Endothelial cell of umbilical vein (primary cell): ENCODE results near the gene NEBL. TPM values are rescaled to one million over a fixed set of nuclear protein-coding genes. Genes with fewer than 3 reads are reported as not detected.

Experiments
- BruUV-seq: library from RNA; stranded (reverse); fragments of 400-500 nt; replicated peaks from 2 replicates; lab custom pipeline; 2021; lab: Mats Ljungman, UMichigan
- CTCF ChIA-PET: fragments of 300-600, 350-600 bp; sonication (Branson Sonifier 250); formaldehyde crosslinking; loops from one replicate; lab custom pipeline; 2021; ENCODE audit warnings: antibody characterized with exemption, inconsistent platforms; lab: Charles Lee
- POLR2A ChIA-PET: fragments of 300-600, 350-600 bp; sonication (Branson Sonifier 250); formaldehyde crosslinking; loops from one replicate; lab custom pipeline; 2021; ENCODE audit warnings: antibody characterized with exemption, inconsistent platforms; lab: Charles Lee
- DNase-seq: peaks from one replicate; pipeline ENCODE4 v3.0.0-alpha.2; 2011; ENCODE audit warnings: low read depth, low spot score
- FAIRE-seq: peaks from 2 replicates; lab custom pipeline; 2011; peaks lifted over from hg19 to GRCh38; lab: Jason Lieb, UNC
- H2AFZ ChIP-seq: 2 replicates; pipeline ENCODE4 v1.6.0; 2012; ENCODE audit warnings: low read depth, low read length, control low read depth, inconsistent platforms
- H3K27ac ChIP-seq: 2 replicates; pipeline ENCODE4 v1.5.1; 2011; ENCODE audit warnings: low read depth, mild to moderate bottlenecking, control low read depth, low read length, moderate library complexity; ENCODE audit not compliant: insufficient read depth
- H3K27me3 ChIP-seq, 2 experiments: 2 replicates each; pipeline versions ENCODE4 v1.6.0 to v1.6.1; 2011; ENCODE audit warnings: low read length in 2 of 2, mixed read lengths in 1 of 2; ENCODE audit not compliant: control insufficient read depth in 2 of 2, insufficient read depth in 2 of 2
- H3K36me3 ChIP-seq, 2 experiments: 2 replicates in 1 of 2; 3 replicates in 1 of 2; pipeline ENCODE4 v1.5.1; 2011; ENCODE audit warnings: low read length in 2 of 2, mild to moderate bottlenecking in 1 of 2, moderate library complexity in 1 of 2; ENCODE audit not compliant: control insufficient read depth in 2 of 2, insufficient read depth in 2 of 2; ENCODE audit errors: extremely low read depth in 1 of 2
- H3K4me1 ChIP-seq: 3 replicates; pipeline ENCODE4 v1.5.1; 2011; ENCODE audit warnings: mild to moderate bottlenecking, low read length; ENCODE audit not compliant: control insufficient read depth, insufficient read depth; ENCODE audit errors: extremely low read depth
- H3K4me2 ChIP-seq: 2 replicates; pipeline ENCODE4 v1.6.1; 2011; ENCODE audit warnings: low read length, control low read depth, mixed read lengths; ENCODE audit not compliant: insufficient read depth
- H3K4me3 ChIP-seq, 3 experiments: fragments of 200-600 bp in 1 of 3; sonication (generic), shearing (Covaris generic) in 1 of 3; replicated peaks in 1 of 3; 2 replicates each; pipeline ENCODE4 v1.5.1; 2011 to 2016; ENCODE audit warnings: control low read depth in 3 of 3, low read length in 3 of 3, mild to moderate bottlenecking in 2 of 3, inconsistent platforms in 1 of 3, low read depth in 1 of 3, moderate library complexity in 1 of 3; ENCODE audit not compliant: insufficient read depth in 1 of 3
- H3K79me2 ChIP-seq: 2 replicates; pipeline ENCODE4 v1.6.0; 2012; ENCODE audit warnings: low read length, inconsistent platforms; ENCODE audit not compliant: control insufficient read depth, insufficient read depth
- H3K9ac ChIP-seq: replicated peaks from 2 replicates; pipeline ENCODE3; 2011; ENCODE audit warnings: low read length, control low read depth; ENCODE audit not compliant: insufficient read depth; ENCODE audit errors: extremely low read depth
- H3K9me1 ChIP-seq: replicated peaks from 3 replicates; pipeline ENCODE4 v1.6.0; 2011; ENCODE audit warnings: mild to moderate bottlenecking, low read length; ENCODE audit not compliant: control insufficient read depth, insufficient read depth; ENCODE audit errors: extremely low read depth
- H3K9me3 ChIP-seq: replicated peaks from 2 replicates; pipeline ENCODE4 v1.5.1; 2012; ENCODE audit warnings: low read length, inconsistent platforms; ENCODE audit not compliant: control insufficient read depth, insufficient read depth
- H4K20me1 ChIP-seq: replicated peaks from 2 replicates; pipeline ENCODE3; 2011; ENCODE audit warnings: mild to moderate bottlenecking, low read length; ENCODE audit not compliant: control insufficient read depth, insufficient read depth; ENCODE audit errors: extremely low read depth
- EZH2 ChIP-seq: IDR thresholded peaks from 2 replicates; pipeline ENCODE4 v1.6.1; 2012; ENCODE audit warnings: borderline replicate concordance, low read depth, mild to moderate bottlenecking, moderate library complexity, low read length, inconsistent platforms; ENCODE audit not compliant: severe bottlenecking
- FOS ChIP-seq: IDR thresholded peaks from 2 replicates; pipeline ENCODE4 v1.6.1; 2011; ENCODE audit warnings: mild to moderate bottlenecking, low read length, moderate library complexity, borderline replicate concordance; ENCODE audit not compliant: insufficient read depth
- GATA2 ChIP-seq: IDR thresholded peaks from 2 replicates; pipeline ENCODE4 v1.7.0; 2011; ENCODE audit warnings: low read depth, mild to moderate bottlenecking, moderate library complexity, mixed read lengths, low read length; ENCODE audit not compliant: insufficient read length, insufficient read depth
- JUN ChIP-seq: IDR thresholded peaks from 2 replicates; pipeline ENCODE4 v1.6.1; 2011; ENCODE audit warnings: borderline replicate concordance, low read depth; ENCODE audit not compliant: insufficient read length, insufficient read depth
- MYC ChIP-seq: IDR thresholded peaks from one replicate; pipeline ENCODE4 v1.6.1; 2011; ENCODE audit warnings: mild to moderate bottlenecking, low read depth, low read length
- POLR2A ChIP-seq: IDR thresholded peaks from 2 replicates; pipeline ENCODE4 v1.6.1; 2012; ENCODE audit warnings: low read depth, mild to moderate bottlenecking, control low read depth, low read length
- POLR2AphosphoS5 ChIP-seq: IDR thresholded peaks from 2 replicates; pipeline ENCODE4 v1.6.1; 2012; ENCODE audit warnings: low read depth, mild to moderate bottlenecking, control low read depth, low read length, moderate library complexity; ENCODE audit not compliant: insufficient read depth
- dilution Hi-C: fragments of 300-500 bp; cut with MboI; formaldehyde crosslinking; loops from one replicate; pipeline ENCODE4 v1.15.0; 2019; ENCODE audit warnings: low sequenced_read_pairs; ENCODE audit not compliant: extremely low pct_ligation_motif_present
- intact Hi-C: fragments of 100-400 bp; cut with micrococcal nuclease; formaldehyde crosslinking; loops from one replicate; pipeline ENCODE4 v1.10.0; 2022
- polyA plus RNA-seq, 4 experiments: library from polyadenylated mRNA; depleted of rRNA in 3 of 4; stranded (reverse) in 3 of 4; unstranded in 1 of 4; fragments of >200 nt; gene quantifications; 2 replicates each; pipeline versions ENCODE4 v1.2.1 to v1.2.3, GENCODE V29; 2011 to 2012; ENCODE audit warnings: missing spikeins in 1 of 4
- total RNA-seq: library from RNA; stranded (reverse); gene quantifications from 2 replicates; pipeline ENCODE4 v1.2.3, GENCODE V29; 2021
- TF ChIP-seq, protein P1 (sequence below): IDR thresholded peaks from 2 replicates; pipeline ENCODE4 v1.6.1; 2011; ENCODE audit not compliant: insufficient read depth, insufficient read length
- TF ChIP-seq, protein P2 (sequence below), 2 donors: IDR thresholded peaks; 1 replicate in 1 of 2; 2 replicates in 1 of 2; pipeline ENCODE4 v1.5.1; 2011; ENCODE audit warnings: low read length in 2 of 2, mild to moderate bottlenecking in 2 of 2, moderate library complexity in 2 of 2, control low read depth in 1 of 2, inconsistent platforms in 1 of 2, low read depth in 1 of 2; ENCODE audit not compliant: insufficient read depth in 1 of 2; ENCODE audit errors: extremely low read depth in 1 of 2

The NEBL gene
- total and polyA plus RNA-seq, 2 donors (not counting 3 experiments of a cell fraction or from before 2014, with no cell fraction given), result 0.17 to 0.66 TPM

DNA sequence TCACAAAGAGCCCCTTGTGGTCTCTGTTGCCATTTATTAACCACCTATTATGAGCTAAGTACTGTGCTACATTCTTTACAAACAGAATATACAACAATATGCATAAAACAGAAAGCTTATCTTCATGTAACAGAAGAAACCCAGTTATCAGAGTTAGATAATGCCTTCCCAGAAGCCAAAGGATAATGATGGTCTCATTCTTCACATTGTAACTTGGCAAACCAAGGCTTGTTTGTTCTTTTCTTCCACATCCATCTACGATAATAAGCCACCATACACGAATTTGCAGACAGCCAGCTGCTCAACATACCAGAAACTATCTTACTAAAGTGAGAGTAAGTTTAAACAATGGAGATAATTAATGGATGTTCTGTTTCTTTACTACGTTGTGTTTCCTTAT lies 127.6 kb downstream of the NEBL start:
- H3K9me3 ChIP-seq, result no peaks in the 10 kb centered on the region
- H3K9ac ChIP-seq, result no peak overlapping the region
- H4K20me1 ChIP-seq, result no peaks in the 10 kb centered on the region
- no TSS peak for BruUV-seq
- CTCF ChIA-PET, result no interaction called here
- H3K9me1 ChIP-seq, result no peaks in the 10 kb centered on the region
- no peaks in the 10 kb centered on the region for H3K36me3 ChIP-seq
- dilution Hi-C loops (no loop called here), intact Hi-C loops (no loop called here)
- no peak for TF ChIP-seq POLR2AphosphoS5
- no peak for TF ChIP-seq MYC
- TF ChIP-seq FOS, result no peak
- no peak for TF ChIP-seq EZH2
- TF ChIP-seq, protein P1, sequence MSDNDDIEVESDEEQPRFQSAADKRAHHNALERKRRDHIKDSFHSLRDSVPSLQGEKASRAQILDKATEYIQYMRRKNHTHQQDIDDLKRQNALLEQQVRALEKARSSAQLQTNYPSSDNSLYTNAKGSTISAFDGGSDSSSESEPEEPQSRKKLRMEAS, result no peak
- TF ChIP-seq GATA2, result no peak
- no peak for TF ChIP-seq POLR2A
- no peak for TF ChIP-seq JUN
- TF ChIP-seq, protein P2, sequence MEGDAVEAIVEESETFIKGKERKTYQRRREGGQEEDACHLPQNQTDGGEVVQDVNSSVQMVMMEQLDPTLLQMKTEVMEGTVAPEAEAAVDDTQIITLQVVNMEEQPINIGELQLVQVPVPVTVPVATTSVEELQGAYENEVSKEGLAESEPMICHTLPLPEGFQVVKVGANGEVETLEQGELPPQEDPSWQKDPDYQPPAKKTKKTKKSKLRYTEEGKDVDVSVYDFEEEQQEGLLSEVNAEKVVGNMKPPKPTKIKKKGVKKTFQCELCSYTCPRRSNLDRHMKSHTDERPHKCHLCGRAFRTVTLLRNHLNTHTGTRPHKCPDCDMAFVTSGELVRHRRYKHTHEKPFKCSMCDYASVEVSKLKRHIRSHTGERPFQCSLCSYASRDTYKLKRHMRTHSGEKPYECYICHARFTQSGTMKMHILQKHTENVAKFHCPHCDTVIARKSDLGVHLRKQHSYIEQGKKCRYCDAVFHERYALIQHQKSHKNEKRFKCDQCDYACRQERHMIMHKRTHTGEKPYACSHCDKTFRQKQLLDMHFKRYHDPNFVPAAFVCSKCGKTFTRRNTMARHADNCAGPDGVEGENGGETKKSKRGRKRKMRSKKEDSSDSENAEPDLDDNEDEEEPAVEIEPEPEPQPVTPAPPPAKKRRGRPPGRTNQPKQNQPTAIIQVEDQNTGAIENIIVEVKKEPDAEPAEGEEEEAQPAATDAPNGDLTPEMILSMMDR (IDR thresholded peaks at IDR 0.05; ENCODE audit: extremely low read depth in 1 of 2, insufficient read depth in 1 of 2, low read depth in 1 of 2, low read length in 2 of 2), result no peak
- DNase-seq, result no peak
- H3K27ac ChIP-seq, result no peak overlapping the region
- H2AFZ ChIP-seq, result no peak overlapping the region
- H3K4me2 ChIP-seq, result no peak overlapping the region
- no peak for FAIRE-seq
- H3K4me3 ChIP-seq, result no peak overlapping the region
- H3K4me1 ChIP-seq, result no peaks in the 10 kb centered on the region
- POLR2A ChIA-PET, result no interaction called here
- H3K79me2 ChIP-seq, result no peaks in the 10 kb centered on the region
- no peaks in the 10 kb centered on the region for H3K27me3 ChIP-seq
